H9 (cell line): ENCODE measurements around the gene GRIA1. TPM values are rescaled to one million over a fixed set of nuclear protein-coding genes. Genes with fewer than 3 reads are reported as not detected.

Experiments
- DNase-seq: peaks from one replicate; pipeline ENCODE4 v3.0.0-alpha.2; 2017
- H2AFZ ChIP-seq: one replicate; pipeline ENCODE4 v1.6.1; 2013; ENCODE audit warnings: mild to moderate bottlenecking, low read length, control low read depth, moderate library complexity
- H2AK5ac ChIP-seq: 2 replicates; pipeline ENCODE4 v1.6.1; 2013; ENCODE audit warnings: low read length, control low read depth, mixed read lengths; ENCODE audit not compliant: insufficient read length
- H2BK120ac ChIP-seq: one replicate; pipeline ENCODE4 v1.6.1; 2013; ENCODE audit warnings: low read depth, mild to moderate bottlenecking, low read length, control low read depth, inconsistent platforms; ENCODE audit not compliant: poor library complexity, severe bottlenecking
- H2BK12ac ChIP-seq: 2 replicates; pipeline ENCODE4 v1.6.1; 2013; ENCODE audit warnings: low read length, control low read depth, mixed read lengths, low read depth; ENCODE audit not compliant: insufficient read length
- H2BK15ac ChIP-seq: 2 replicates; pipeline ENCODE4 v1.6.1; 2013; ENCODE audit warnings: low read depth, low read length, control low read depth
- H2BK20ac ChIP-seq: one replicate; pipeline ENCODE4 v1.6.1; 2013; ENCODE audit warnings: low read depth, mild to moderate bottlenecking, low read length, control low read depth, inconsistent platforms; ENCODE audit not compliant: poor library complexity, severe bottlenecking
- H2BK5ac ChIP-seq: 2 replicates; pipeline ENCODE4 v1.6.1; 2013; ENCODE audit warnings: low read length, control low read depth, mixed read lengths; ENCODE audit not compliant: insufficient read length
- H3K14ac ChIP-seq: 2 replicates; pipeline ENCODE4 v1.6.1; 2013; ENCODE audit warnings: low read length, control low read depth; ENCODE audit not compliant: insufficient read depth
- H3K18ac ChIP-seq: 2 replicates; pipeline ENCODE4 v1.6.1; 2013; ENCODE audit warnings: low read depth, mild to moderate bottlenecking, mixed read lengths, low read length, control low read depth; ENCODE audit not compliant: insufficient read length
- H3K23ac ChIP-seq: 2 replicates; pipeline ENCODE4 v1.6.1; 2013; ENCODE audit warnings: low read length, control low read depth, mixed read lengths, low read depth; ENCODE audit not compliant: insufficient read length
- H3K23me2 ChIP-seq: 2 replicates; pipeline ENCODE4 v1.6.1; 2013; ENCODE audit warnings: low read depth, mild to moderate bottlenecking, mixed read lengths, low read length, control low read depth; ENCODE audit not compliant: insufficient read length, poor library complexity, severe bottlenecking
- H3K27ac ChIP-seq: 2 replicates; pipeline ENCODE4 v1.5.1; 2013; ENCODE audit warnings: low read length, control low read depth, mixed read lengths, low read depth; ENCODE audit not compliant: insufficient read length
- H3K27me3 ChIP-seq: 2 replicates; pipeline ENCODE4 v1.6.1; 2013; ENCODE audit warnings: low read length, control low read depth, inconsistent platforms; ENCODE audit not compliant: insufficient read depth
- H3K4ac ChIP-seq: 2 replicates; pipeline ENCODE4 v1.6.1; 2013; ENCODE audit warnings: low read depth, mild to moderate bottlenecking, control low read depth, inconsistent platforms, low read length, moderate library complexity
- H3K4me1 ChIP-seq: 2 replicates; pipeline ENCODE4 v1.6.1; 2013; ENCODE audit warnings: low read length, control low read depth, inconsistent platforms; ENCODE audit not compliant: insufficient read depth
- H3K4me2 ChIP-seq: 2 replicates; pipeline ENCODE4 v1.6.1; 2013; ENCODE audit warnings: low read length, control low read depth, mixed read lengths; ENCODE audit not compliant: insufficient read length, insufficient read depth
- H3K56ac ChIP-seq: 2 replicates; pipeline ENCODE4 v1.6.1; 2013; ENCODE audit warnings: low read depth, mild to moderate bottlenecking, mixed read lengths, low read length, control low read depth; ENCODE audit not compliant: insufficient read length
- H3K79me1 ChIP-seq: 2 replicates; pipeline ENCODE4 v1.6.1; 2013; ENCODE audit warnings: low read depth, mild to moderate bottlenecking, moderate library complexity, low read length, control low read depth, inconsistent platforms; ENCODE audit not compliant: insufficient read depth, poor library complexity, severe bottlenecking
- H3K79me2 ChIP-seq: 2 replicates; pipeline ENCODE4 v1.6.1; 2013; ENCODE audit warnings: low read length, control low read depth, inconsistent platforms; ENCODE audit not compliant: insufficient read depth
- H3K9ac ChIP-seq: 2 replicates; pipeline ENCODE4 v1.6.1; 2013; ENCODE audit warnings: low read length, control low read depth, mixed read lengths; ENCODE audit not compliant: insufficient read length; ENCODE audit errors: extremely low read depth
- H3K9me3 ChIP-seq: one replicate; pipeline ENCODE4 v1.6.1; 2013; ENCODE audit warnings: low read depth, low read length, inconsistent platforms; ENCODE audit not compliant: control insufficient read depth
- H3T11ph ChIP-seq: one replicate; pipeline ENCODE4 v1.6.1; 2013; ENCODE audit warnings: mild to moderate bottlenecking, low read length, control low read depth, inconsistent platforms
- H4K20me1 ChIP-seq: one replicate; pipeline ENCODE4 v1.6.1; 2013; ENCODE audit not compliant: control insufficient read depth, insufficient read length, insufficient read depth
- H4K5ac ChIP-seq: 2 replicates; pipeline ENCODE4 v1.6.1; 2013; ENCODE audit warnings: low read depth, mild to moderate bottlenecking, mixed read lengths, low read length, control low read depth; ENCODE audit not compliant: insufficient read length
- H4K8ac ChIP-seq: replicated peaks from 2 replicates; pipeline ENCODE4 v1.6.1; 2013; ENCODE audit warnings: low read length, control low read depth, mixed read lengths, low read depth; ENCODE audit not compliant: insufficient read length
- H4K91ac ChIP-seq: 2 replicates; pipeline ENCODE4 v1.6.1; 2013; ENCODE audit warnings: low read depth, mild to moderate bottlenecking, moderate library complexity, mixed read lengths, low read length, control low read depth; ENCODE audit not compliant: insufficient read length
- H3K27ac Mint-ChIP-seq, 3 experiments: 2 replicates in 2 of 3; 3 replicates in 1 of 3; pipeline ENCODE4 v1.8.0; 2020 to 2021; ENCODE audit warnings: mixed read lengths in 3 of 3, mild to moderate bottlenecking in 1 of 3, moderate library complexity in 1 of 3
- H3K27me3 Mint-ChIP-seq: 2 replicates; pipeline ENCODE4 v1.8.0; 2021; ENCODE audit warnings: low read depth, mild to moderate bottlenecking, moderate library complexity, mixed read lengths
- H3K36me3 Mint-ChIP-seq, 3 experiments: 2 replicates in 2 of 3; 3 replicates in 1 of 3; pipeline ENCODE4 v1.8.0; 2020 to 2021; ENCODE audit warnings: low read depth in 3 of 3, mixed read lengths in 3 of 3; ENCODE audit not compliant: insufficient read depth in 1 of 3
- H3K4me1 Mint-ChIP-seq, 2 experiments: 2 replicates each; pipeline ENCODE4 v1.8.0; 2020; ENCODE audit warnings: mixed read lengths in 2 of 2
- H3K4me3 Mint-ChIP-seq, 2 experiments: 2 replicates in 1 of 2; 3 replicates in 1 of 2; pipeline ENCODE4 v1.8.0; 2020 to 2021; ENCODE audit warnings: mild to moderate bottlenecking in 2 of 2, mixed read lengths in 2 of 2, moderate library complexity in 1 of 2
- H3K9me3 Mint-ChIP-seq, 2 experiments: 2 replicates in 1 of 2; 3 replicates in 1 of 2; pipeline ENCODE4 v1.8.0; 2020; ENCODE audit warnings: mild to moderate bottlenecking in 2 of 2, mixed read lengths in 2 of 2, moderate library complexity in 1 of 2
- CTCF ChIP-seq: fragments of 200-600 bp; sonication (generic); conservative IDR thresholded peaks from 3 replicates; pipeline ENCODE4 v1.8.0; 2021; ENCODE audit warnings: antibody characterized with exemption, mild to moderate bottlenecking
- WGBS: extraction: QIAGEN DNeasy Blood & Tissue Kit; methylation state at CpG from one replicate; pipeline ENCODE4 v1.1.7; 2013; ENCODE audit warnings: missing lambda C conversion rate, low lambda C conversion rate, mixed read lengths; ENCODE audit not compliant: insufficient read length; ENCODE audit errors: extremely low coverage; 5-methylcytosine and 5-hydroxymethylcytosine counted together
- total RNA-seq: library from RNA; stranded (reverse); gene quantifications from 2 replicates; pipeline ENCODE4 v1.2.1, GENCODE V29; 2021

The GRIA1 gene
- total RNA-seq, 1 experiment from 2014 or later, result 0.52 TPM

GRCh38 chr5:153470736-153471135 is 19.7 kb upstream of the GRIA1 start:
- Mint-ChIP-seq H3K4me1 (no peaks in the 10 kb centered on the region), H3K27me3 (no peaks in the 10 kb centered on the region), H3K27ac (peak overlapping the region in 1 of 3 experiments; percentile 54; a peak in 1 of 7 replicates), H3K36me3 (no peaks in the 10 kb centered on the region; a peak in 1 of 7 replicates), H3K4me3 (no peak overlapping the region), H3K9me3 (peaks cover 2 to 3% of the 10 kb centered on the region in 2 experiments; a peak in 1 of 5 replicates)
- H2BK120ac ChIP-seq, result no peak overlapping the region
- H2AFZ ChIP-seq, result no peak overlapping the region
- no peak overlapping the region for H3K27ac ChIP-seq
- H3T11ph ChIP-seq, result no peak overlapping the region
- H2BK5ac ChIP-seq, result no peak overlapping the region
- no peaks in the 10 kb centered on the region for H3K23me2 ChIP-seq
- H4K5ac ChIP-seq, result no peak overlapping the region
- WGBS, result no CpG with 5 or more reads among the region's 4 CpGs
- H3K79me2 ChIP-seq, result no peaks in the 10 kb centered on the region
- no peak overlapping the region for H2BK15ac ChIP-seq
- no peaks in the 10 kb centered on the region for H3K27me3 ChIP-seq
- no peaks in the 10 kb centered on the region for H3K9me3 ChIP-seq
- H3K18ac ChIP-seq, result no peak overlapping the region
- no peaks in the 10 kb centered on the region for H3K79me1 ChIP-seq
- no peak overlapping the region for H3K56ac ChIP-seq
- no peak for TF ChIP-seq CTCF
- H2AK5ac ChIP-seq, result no peak overlapping the region
- H3K4me2 ChIP-seq, result no peak overlapping the region
- no peak overlapping the region for H4K91ac ChIP-seq
- H4K8ac ChIP-seq, result no peak overlapping the region
- no peaks in the 10 kb centered on the region for H3K4me1 ChIP-seq
- no peak for DNase-seq
- no peak overlapping the region for H3K9ac ChIP-seq
- no peak overlapping the region for H3K23ac ChIP-seq
- no peak overlapping the region for H3K4ac ChIP-seq
- H3K14ac ChIP-seq, result no peak overlapping the region
- no peak overlapping the region for H2BK20ac ChIP-seq
- H2BK12ac ChIP-seq, result no peak overlapping the region
- H4K20me1 ChIP-seq, result no peaks in the 10 kb centered on the region
